Activated CD8-positive, alpha-beta memory T cell treated with anti-CD3 and anti-CD28 coated beads for 4 hours (primary cell): ENCODE results near the gene SAMD4A.

Source experiments
- DNase-seq, 2 donors: peaks; one replicate each; pipeline ENCODE4 v3.0.0-alpha.2; 2020; ENCODE audit warnings: low read depth in 2 of 2

Gene SAMD4A

GRCh38 chr14:54759982-54760585 lies 193.2 kb downstream of the SAMD4A start:
- DNase-seq = no peak

DNA sequence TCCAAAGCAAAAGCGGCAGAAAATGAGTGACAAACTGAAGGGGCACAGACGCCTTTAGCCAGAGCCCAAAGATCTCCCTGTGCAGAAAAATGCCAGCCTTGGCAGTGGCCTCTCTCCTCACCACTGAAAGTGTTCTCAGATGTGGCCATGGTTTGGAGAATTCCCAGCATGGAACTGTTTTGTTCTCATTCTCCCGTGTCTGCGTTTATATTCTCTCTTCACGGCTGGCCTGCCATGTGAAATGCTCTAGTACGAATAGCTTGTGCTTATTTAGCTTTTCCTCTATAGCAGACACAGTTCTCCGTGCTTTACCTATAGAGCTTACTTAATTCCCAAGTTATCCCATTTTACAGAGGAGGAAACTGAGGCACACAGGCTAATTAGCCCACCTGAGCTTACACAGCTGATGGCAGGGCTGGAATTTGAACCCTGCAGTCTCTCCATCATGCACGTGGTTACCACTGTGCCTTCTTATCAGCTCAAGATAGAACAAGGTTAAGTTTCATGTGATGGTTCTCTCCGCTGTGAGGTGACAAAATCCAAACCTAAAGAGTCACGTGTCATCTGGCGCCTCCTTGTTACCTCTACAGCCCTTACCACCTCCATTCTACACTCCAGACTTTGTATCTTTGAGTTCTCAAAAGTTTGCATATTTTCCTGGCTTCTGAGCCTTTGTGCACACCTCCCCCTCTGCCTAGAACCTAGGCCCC lies 194.1 kb downstream of the SAMD4A start:
- DNase-seq = no peak

- DNase-seq = no peak
These were observed 194.9 kb downstream of the SAMD4A start for GRCh38 chr14:54761835-54762234.

DNA sequence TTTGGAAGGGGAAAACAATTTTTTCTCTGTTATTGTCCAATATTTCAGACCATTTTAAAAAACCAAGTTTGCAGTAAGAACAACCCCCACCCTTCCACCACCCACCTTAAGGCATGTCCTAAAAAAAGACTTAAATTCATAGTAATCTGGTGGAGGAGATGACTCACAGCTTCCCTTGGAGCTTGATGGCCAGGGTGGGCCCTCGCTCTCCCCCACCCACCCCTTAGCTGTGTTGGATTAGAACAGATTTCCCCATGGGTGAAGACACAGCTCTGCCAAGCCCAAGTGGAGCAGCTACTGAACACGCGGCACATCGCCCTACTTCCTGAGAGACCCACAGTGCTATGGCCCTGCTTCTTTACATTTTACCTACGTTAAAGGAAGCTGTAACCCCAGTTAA lies 195.4 kb downstream of the SAMD4A start:
- no peak for DNase-seq

- DNase-seq = no peak
These were observed 196.8 kb downstream of the SAMD4A start for GRCh38 chr14:54763761-54764160.

DNA sequence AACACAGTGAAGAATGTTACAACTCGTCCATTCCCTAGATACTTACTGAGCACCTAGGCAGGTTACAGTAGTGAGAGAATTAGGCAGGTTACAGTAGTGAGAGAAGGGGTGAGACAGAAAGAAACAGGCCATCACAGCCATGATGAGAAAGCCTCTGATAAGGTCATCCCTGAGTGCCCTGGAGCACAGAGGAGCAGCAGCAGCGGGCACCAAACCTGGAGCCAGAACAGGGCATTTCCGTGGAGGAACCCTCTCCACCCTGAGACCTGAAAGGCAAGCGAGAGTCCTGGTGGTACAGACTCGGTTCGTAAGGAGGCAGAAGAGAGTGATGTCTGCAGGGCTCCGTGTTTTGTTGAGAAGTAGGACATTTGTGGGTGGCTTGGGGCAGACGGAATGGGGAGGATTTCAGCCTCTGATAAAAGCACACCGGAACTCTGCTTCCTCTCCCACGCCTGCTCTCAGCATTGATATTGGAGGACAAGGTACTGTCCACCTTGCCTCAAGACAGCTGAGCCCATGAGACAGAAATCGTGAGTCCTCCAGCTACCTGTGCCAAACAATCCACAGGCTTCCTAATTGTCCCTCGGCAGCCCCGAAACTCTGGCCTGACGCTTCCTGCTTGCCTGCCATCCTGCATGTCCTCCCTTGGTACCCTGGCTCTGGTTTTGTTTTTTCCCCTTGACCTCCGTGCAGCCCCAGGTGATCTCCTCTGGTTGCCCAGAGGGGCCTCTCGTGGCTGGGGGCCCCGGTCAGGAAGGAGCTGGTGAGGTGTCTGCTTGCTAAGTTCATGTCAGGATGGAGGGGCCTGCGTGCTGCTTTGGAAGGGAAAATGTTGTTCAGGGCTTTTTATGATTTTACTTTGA lies 199.6 kb downstream of the SAMD4A start:
- DNase-seq = no peak

DNA sequence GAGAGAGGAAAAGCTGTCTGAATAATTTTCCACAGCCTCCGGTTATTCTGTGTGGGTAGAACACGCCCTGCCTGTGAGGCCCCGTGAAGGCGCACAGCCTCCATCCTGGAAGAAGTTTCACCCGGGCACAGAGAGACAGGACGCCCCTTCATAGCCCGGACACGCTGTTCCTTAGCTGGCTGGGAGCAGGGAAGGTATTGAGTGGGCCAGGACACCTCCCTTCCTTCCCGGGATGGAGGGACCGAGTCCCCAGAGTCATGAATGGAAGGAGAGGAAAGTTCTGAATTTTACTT lies 200.2 kb downstream of the SAMD4A start:
- no peak for DNase-seq

- no peak for DNase-seq
These were observed 200.5 kb downstream of the SAMD4A start for GRCh38 chr14:54767450-54767849.

- DNase-seq = no peak
These were observed 201.7 kb downstream of the SAMD4A start for GRCh38 chr14:54768501-54769129.

GRCh38 chr14:54769951-54770863 lies 203.3 kb downstream of the SAMD4A start:
- DNase-seq = no peak

DNA sequence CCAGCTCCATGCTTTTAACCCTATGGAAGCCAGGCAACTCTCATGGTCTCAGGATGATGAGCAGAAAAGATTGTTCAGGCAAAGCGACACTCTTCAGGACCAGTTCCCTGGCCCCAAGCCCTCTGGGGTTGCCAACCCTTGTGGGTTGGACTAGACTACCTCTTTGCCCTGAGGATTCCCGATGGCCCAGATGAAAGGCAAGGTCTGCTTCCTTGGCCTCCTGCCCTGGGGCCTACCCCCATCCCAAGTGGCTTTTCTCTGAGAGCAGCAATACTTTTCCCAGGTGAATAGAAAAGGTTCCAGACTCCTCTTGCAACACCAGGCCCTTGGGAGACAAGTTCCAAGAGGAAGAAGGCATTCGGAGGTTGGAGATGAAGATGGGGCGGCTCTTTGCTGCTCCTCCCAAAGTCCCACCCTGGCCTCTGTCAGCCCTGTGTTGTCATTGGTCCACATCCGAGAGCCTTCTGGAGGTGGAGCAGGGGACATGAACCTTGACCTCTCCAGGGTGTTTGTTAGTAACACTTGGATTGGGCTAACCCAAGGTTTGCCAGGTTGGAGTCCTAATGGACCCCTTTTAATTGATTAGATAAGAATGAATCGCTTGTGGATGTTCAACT lies 204.6 kb downstream of the SAMD4A start:
- DNase-seq = no peak

DNA sequence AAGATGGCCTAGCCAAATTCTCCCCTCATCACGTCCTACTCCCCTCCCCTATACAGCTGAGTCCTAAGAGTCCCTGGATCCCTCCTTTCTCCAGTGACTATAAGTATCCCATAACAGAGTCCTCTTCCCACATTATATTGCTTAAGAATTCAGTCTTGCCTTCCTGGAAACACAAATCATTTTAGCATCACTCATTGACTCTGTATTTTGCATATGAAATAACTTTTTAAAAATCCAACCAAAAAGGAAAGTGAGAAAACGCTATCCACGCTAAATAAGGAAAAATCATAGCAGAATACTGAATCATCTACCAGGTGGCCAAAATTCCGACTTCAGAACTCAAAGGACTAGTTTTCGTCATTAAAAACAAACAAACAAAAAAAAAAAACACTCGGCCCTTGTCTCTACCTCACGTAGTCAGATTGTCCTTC lies 205.5 kb downstream of the SAMD4A start:
- DNase-seq = no peak

- peak in 1 of 2 donors; percentile 36 for DNase-seq
These were observed 206.5 kb downstream of the SAMD4A start for GRCh38 chr14:54773171-54774006.

- no peak for DNase-seq
These were observed 207.9 kb downstream of the SAMD4A start for GRCh38 chr14:54774824-54775223.

- no peak for DNase-seq
These were observed 208.7 kb downstream of the SAMD4A start for GRCh38 chr14:54775486-54776140.

GRCh38 chr14:54776361-54777001 lies 209.6 kb downstream of the SAMD4A start:
- peak in 1 of 2 donors; percentile 26 for DNase-seq

GRCh38 chr14:54777395-54777794 lies 210.5 kb downstream of the SAMD4A start:
- no peak for DNase-seq

DNA sequence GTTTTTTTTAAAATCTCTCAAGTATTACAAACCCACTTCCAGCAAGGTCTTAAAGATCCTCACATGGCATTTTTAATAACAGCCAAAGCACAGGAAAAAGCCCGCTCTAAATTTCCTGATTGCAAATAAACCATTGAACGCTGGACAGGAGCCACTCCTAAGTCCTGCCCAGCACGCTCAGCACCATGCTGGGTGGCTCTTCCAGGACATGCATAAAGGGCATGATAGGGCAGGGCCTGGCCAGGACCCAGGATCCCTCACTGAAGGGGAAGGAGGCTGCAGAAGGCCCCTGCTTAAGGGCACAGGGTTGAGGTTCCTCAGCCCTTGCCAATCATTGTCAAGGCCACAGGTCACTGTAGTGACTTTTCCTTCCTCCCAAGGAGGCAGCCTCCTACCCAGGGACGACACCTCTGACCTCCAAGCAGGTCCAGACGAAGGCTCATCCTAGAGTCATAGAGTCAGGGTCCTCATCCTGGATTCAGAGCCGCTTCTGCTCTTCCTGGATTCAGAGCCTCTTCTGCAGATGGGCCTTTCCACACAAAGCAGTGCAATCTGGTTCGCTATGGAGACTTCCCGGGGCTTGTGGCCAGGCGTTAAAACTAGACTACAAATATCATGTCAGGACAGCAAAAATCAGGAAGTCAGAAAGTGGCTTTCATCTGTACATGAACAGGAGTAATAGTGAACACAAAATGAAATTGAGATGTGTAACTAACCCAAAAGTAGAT lies 211.9 kb downstream of the SAMD4A start:
- DNase-seq = no peak
